K562 (cell line): ENCODE data around the gene MBOAT7. TPM values are rescaled to one million over a fixed set of nuclear protein-coding genes. Genes with fewer than 3 reads are reported as not detected.
A peak's percentile ranks its signal among the peaks of the same experiment; 100 is the strongest.

Experiments used
- BCOR ChIP-seq: fragments of 450-650 bp; IDR thresholded peaks from 2 replicates; pipeline ENCODE4 v1.6.1; 2016
- DDX20 ChIP-seq: fragments of 450-650 bp; IDR thresholded peaks from 2 replicates; pipeline ENCODE4 v1.6.1; 2016; ENCODE audit warnings: missing genetic modification characterization, low read depth, mild to moderate bottlenecking, missing compliant biosample characterization, moderate library complexity
- GABPA ChIP-seq: fragments of 200-800 bp; sonication (Bioruptor generic); conservative IDR thresholded peaks from 2 replicates; pipeline ENCODE4 v1.6.1; 2016; ENCODE audit warnings: low read depth, missing genetic modification characterization, missing compliant biosample characterization
- RAD21 ChIP-seq, 2 experiments: fragments of 250-450 bp in 1 of 2; fragments of 450-650 bp in 1 of 2; sonication (Bioruptor Pico) in 1 of 2; formaldehyde crosslinking in 1 of 2; IDR thresholded peaks in 1 of 2; conservative IDR thresholded peaks in 1 of 2; 2 replicates each; pipeline versions ENCODE4 v1.4.0 to v1.8.0; 2020 to 2022; ENCODE audit warnings: mild to moderate bottlenecking in 2 of 2, moderate library complexity in 1 of 2
- RAD51 ChIP-seq: fragments of 450-650 bp; IDR thresholded peaks from 2 replicates; pipeline ENCODE4 v1.7.1; 2016; ENCODE audit warnings: low read depth, mild to moderate bottlenecking, borderline replicate concordance
- RBM22 ChIP-seq: fragments of 200-400 bp; formaldehyde crosslinking; IDR thresholded peaks from 2 replicates; pipeline ENCODE4 v1.6.1; 2018; ENCODE audit warnings: low read length, low read depth; ENCODE audit not compliant: poor library complexity, severe bottlenecking
- STAG1 ChIP-seq: sonication (generic); formaldehyde crosslinking; IDR thresholded peaks from 2 replicates; pipeline ENCODE4 v1.5.0; 2020; ENCODE audit warnings: missing genetic modification reagents, borderline replicate concordance
- TCFL5 ChIP-seq: fragments of 250-450 bp; sonication (Bioruptor Pico); conservative IDR thresholded peaks from 2 replicates; pipeline ENCODE4 v1.6.1; 2021; ENCODE audit warnings: mild to moderate bottlenecking, moderate library complexity, matching md5 sums
- ZBTB40 ChIP-seq, 2 experiments: fragments of 450-650 bp in 1 of 2; sonication (generic) in 1 of 2; formaldehyde crosslinking in 1 of 2; IDR thresholded peaks; 2 replicates each; pipeline versions ENCODE4 v1.7.1 to v1.9.0; 2016 to 2022; ENCODE audit warnings: inconsistent platforms in 1 of 2, mild to moderate bottlenecking in 1 of 2, missing genetic modification reagents in 1 of 2
- ZNF253 ChIP-seq: fragments of 250-450 bp; sonication (Bioruptor Pico); conservative IDR thresholded peaks from 2 replicates; pipeline ENCODE4 v1.6.1; 2021; ENCODE audit warnings: mild to moderate bottlenecking
- ZNF277 ChIP-seq: fragments of 250-450 bp; sonication (Bioruptor Pico); IDR thresholded peaks from 2 replicates; pipeline ENCODE4 v1.8.0; 2022; ENCODE audit warnings: inconsistent platforms, mild to moderate bottlenecking, moderate library complexity, borderline replicate concordance
- ZNF639 ChIP-seq, 2 experiments: fragments of 200-800 bp in 1 of 2; sonication (Bioruptor generic) in 1 of 2; sonication (generic) in 1 of 2; formaldehyde crosslinking in 1 of 2; IDR thresholded peaks in 1 of 2; conservative IDR thresholded peaks in 1 of 2; 2 replicates each; pipeline versions ENCODE4 v1.5.0 to v1.6.1; 2016 to 2020; ENCODE audit warnings: missing compliant biosample characterization in 1 of 2, missing genetic modification characterization in 1 of 2, missing genetic modification reagents in 1 of 2
- ZNF695 ChIP-seq: fragments of 450-650 bp; formaldehyde crosslinking; IDR thresholded peaks from 2 replicates; pipeline ENCODE4 v1.4.0; 2020; ENCODE audit warnings: mild to moderate bottlenecking, moderate library complexity
- polyA plus RNA-seq, 8 experiments: library from polyadenylated mRNA; depleted of rRNA in 4 of 8; stranded (reverse) in 5 of 8; unstranded in 3 of 8; fragments of >200 nt; fragmentation: Nextera tagmentation in 2 of 8; fragmentation: Illumina TruSeq in 1 of 8; extraction: Ambion mirVana in 2 of 8; extraction: Trizol in 1 of 8; gene quantifications; 2 replicates each; pipeline versions ENCODE4 v1.2.1 to v1.2.3, GENCODE V29; 2011 to 2014; ENCODE audit warnings: inconsistent platforms in 1 of 8, missing spikeins in 1 of 8
- total RNA-seq, 7 experiments: library from RNA; depleted of rRNA in 6 of 7; stranded (reverse); fragments of >200 nt in 6 of 7; fragmentation: Illumina TruSeq in 2 of 7; extraction: Trizol in 2 of 7; gene quantifications; 2 replicates each; pipeline versions ENCODE4 v1.2.1 to v1.2.3, GENCODE V29; 2011 to 2021; ENCODE audit warnings: low replicate concordance in 1 of 7

MBOAT7 gene
- total and polyA plus RNA-seq, 9 of the 15 experiments (the other 6 are each of a cell fraction or from before 2014, with no cell fraction given) = 1.4 to 153 (median 56.1) TPM

- TF ChIP-seq ZNF639 (CRISPR knock-in tag; conservative IDR thresholded peaks at IDR 0.05 in 1 of 2, IDR thresholded peaks at IDR 0.05 in 1 of 2) (peak in 1 of 2 experiments; percentile 83; a peak in 2 of 4 replicates), ZNF277 (no peak), DDX20 (tag) (no peak), ZNF695 (CRISPR knock-in tag) (peak; percentile 58; the same call in 1 of the 2 replicates), ZNF253 (CRISPR knock-in tag) (peak; percentile 16; the same call in 1 of the 2 replicates), STAG1 (CRISPR knock-in tag) (no peak), RBM22 (no peak), ZBTB40 (IDR thresholded peaks at IDR 0.05) (0 out of 2 replicates have a peak, but pooled peaks have one; percentile 22), ZBTB40 (CRISPR knock-in tag; IDR thresholded peaks at IDR 0.05) (no peak), GABPA (peak; percentile 70), RAD51 (peak; percentile 74), BCOR (peak; percentile 72; the same call in 1 of the 2 replicates), TCFL5 (CRISPR knock-in tag) (no peak), RAD21 (CRISPR knock-in tag; conservative IDR thresholded peaks at IDR 0.05 in 1 of 2, IDR thresholded peaks at IDR 0.05 in 1 of 2) (0 out of 4 replicates have a peak, but pooled peaks have one; percentile 1 to 5)
These were observed 18.8 kb upstream of the MBOAT7 start (continued) for GRCh38 chr19:54207983-54208783.
